Astrocyte of the cerebellum (primary cell): Measurements from ENCODE around the gene MAT2B.
"Not testable (repeated sequence)": the region's sequence is repeated elsewhere in the genome, so short reads cannot be mapped to it uniquely, and the experiment has no call there.

Source experiments
- DNase-seq: peaks from one replicate; pipeline ENCODE4 v3.0.0-alpha.2; 2011; ENCODE audit warnings: low read depth
- H3K4me3 ChIP-seq: 2 replicates; pipeline ENCODE4 v1.5.1; 2011; ENCODE audit warnings: mild to moderate bottlenecking, low read depth, low read length, moderate library complexity
- in situ Hi-C: cut with HindIII; loops from 2 replicates; pipeline ENCODE4 v1.10.0; 2017; ENCODE audit warnings: low sequenced_read_pairs
- TF ChIP-seq, protein P1 (sequence below): IDR thresholded peaks from 2 replicates; pipeline ENCODE4 v1.5.1; 2012; ENCODE audit warnings: low read length, low read depth, moderate library complexity, mild to moderate bottlenecking; ENCODE audit errors: missing control alignments

The MAT2B gene

DNA sequence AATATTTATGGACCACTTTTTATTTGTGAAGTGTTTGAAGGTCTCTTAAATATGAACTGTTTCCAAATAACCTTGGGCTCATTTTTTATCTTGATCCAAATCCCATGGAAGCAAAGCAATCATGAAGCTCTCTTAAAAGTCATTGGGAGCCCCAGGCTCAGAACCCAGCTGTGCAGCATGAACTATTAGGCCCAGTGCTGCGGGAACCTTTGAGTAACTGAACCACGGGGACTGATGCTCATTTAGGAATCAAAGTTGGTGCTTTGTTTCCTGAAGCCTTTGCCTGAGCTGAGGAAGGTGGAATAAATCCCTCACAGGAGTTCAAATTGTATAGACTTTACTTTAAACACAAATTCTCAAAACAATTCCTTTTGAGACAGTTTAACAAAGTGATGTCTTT lies 27.8 kb downstream of the MAT2B start:
- in situ Hi-C loops: no loop called here
- no peak overlapping the region for H3K4me3 ChIP-seq
- TF ChIP-seq, protein P1, sequence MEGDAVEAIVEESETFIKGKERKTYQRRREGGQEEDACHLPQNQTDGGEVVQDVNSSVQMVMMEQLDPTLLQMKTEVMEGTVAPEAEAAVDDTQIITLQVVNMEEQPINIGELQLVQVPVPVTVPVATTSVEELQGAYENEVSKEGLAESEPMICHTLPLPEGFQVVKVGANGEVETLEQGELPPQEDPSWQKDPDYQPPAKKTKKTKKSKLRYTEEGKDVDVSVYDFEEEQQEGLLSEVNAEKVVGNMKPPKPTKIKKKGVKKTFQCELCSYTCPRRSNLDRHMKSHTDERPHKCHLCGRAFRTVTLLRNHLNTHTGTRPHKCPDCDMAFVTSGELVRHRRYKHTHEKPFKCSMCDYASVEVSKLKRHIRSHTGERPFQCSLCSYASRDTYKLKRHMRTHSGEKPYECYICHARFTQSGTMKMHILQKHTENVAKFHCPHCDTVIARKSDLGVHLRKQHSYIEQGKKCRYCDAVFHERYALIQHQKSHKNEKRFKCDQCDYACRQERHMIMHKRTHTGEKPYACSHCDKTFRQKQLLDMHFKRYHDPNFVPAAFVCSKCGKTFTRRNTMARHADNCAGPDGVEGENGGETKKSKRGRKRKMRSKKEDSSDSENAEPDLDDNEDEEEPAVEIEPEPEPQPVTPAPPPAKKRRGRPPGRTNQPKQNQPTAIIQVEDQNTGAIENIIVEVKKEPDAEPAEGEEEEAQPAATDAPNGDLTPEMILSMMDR: no peak
- DNase-seq: no peak

DNA sequence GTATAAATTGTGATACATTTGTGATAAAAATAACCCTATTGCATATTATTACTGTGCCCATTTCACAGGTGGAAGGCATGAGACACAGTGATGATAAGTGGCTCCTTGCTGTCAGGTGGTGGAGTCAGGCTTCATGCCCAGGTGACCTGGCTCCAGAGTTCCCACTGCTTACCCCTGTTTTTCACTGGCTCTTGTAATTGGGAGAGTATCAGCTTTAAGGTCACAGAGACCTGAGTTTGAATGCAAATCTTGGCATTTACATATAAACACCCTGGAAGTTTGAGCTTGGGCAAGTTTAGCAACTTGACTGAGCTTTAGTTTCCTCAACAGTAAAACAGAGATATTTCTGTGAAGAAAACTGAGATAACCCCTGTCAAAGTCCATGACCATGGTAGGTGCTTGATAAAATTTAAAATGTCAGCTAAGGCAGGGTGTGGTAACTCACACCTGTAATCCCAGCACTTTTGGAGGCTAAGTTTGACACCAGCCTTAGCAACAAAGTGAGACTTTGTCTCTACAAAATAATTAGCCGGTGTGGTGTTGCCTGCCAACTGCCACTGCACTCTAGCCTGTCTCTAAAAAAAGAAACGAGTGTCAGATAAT lies 29.2 kb downstream of the MAT2B start:
- DNase-seq: no peak
- no peak overlapping the region for H3K4me3 ChIP-seq
- in situ Hi-C loops: no loop called here
- TF ChIP-seq, protein P1: no peak

DNA sequence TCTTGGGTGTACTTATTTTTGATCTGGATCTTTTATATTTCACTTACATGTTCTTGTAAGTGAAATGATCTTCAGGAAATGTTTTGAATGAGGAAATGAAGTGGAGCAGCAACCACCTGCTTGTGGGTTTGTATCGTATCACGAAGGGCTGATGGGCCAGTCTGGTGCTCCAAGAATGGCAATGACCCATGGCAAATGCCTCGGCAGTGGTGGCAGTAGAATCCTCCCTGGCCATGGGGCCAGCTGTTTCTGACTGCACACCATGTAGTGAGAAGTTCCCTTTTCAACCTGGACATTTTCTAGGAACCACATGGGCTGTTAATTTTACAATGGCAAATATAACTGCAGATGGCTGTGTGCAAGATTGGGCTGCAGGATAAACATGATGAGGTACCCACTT lies 29.9 kb downstream of the MAT2B start:
- TF ChIP-seq, protein P1: no peak
- H3K4me3 ChIP-seq: no peak overlapping the region
- in situ Hi-C loops: no loop called here
- DNase-seq: no peak

DNA sequence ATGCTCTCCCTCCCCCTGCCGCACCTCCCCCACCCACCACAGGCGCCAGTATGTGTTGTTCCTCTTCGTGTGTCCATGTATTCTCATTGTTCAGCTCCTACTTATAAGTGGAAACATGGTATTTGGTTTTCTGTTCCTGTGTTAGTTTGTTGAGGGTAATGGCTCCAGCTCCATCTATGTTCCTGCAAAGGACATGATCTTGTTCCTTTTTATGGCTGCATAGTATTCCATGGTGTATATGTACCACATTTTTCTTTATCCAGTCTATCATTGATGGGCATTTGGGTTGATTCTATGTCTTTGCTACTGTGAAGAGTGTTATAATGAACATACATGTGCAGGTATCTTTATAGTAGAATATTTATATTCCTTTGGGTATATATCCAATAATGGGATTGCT lies 31.0 kb downstream of the MAT2B start:
- DNase-seq, H3K4me3 ChIP-seq, in situ Hi-C loops: not testable (repeated sequence)

DNA sequence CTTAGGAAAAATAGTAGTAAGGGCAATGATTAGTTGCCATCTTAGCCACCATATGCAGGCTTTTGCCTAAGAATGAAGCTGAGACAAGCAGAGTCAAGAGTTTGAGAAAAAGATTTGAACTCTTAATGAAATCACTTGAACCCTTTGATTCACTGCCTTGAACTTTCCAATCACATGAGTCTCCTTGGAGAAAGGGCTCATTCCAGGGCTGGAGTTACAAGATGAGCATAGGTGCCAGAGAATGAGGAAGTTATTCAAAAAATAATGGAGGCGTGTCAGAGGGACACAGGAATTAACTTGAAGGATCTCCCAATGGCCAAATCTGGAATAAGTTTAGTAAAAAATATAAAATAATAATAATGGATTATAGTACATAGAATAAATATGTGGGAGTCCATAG lies 35.3 kb downstream of the MAT2B start:
- in situ Hi-C loops: no loop called here
- TF ChIP-seq, protein P1: no peak
- no peak for DNase-seq
- no peak overlapping the region for H3K4me3 ChIP-seq

DNA sequence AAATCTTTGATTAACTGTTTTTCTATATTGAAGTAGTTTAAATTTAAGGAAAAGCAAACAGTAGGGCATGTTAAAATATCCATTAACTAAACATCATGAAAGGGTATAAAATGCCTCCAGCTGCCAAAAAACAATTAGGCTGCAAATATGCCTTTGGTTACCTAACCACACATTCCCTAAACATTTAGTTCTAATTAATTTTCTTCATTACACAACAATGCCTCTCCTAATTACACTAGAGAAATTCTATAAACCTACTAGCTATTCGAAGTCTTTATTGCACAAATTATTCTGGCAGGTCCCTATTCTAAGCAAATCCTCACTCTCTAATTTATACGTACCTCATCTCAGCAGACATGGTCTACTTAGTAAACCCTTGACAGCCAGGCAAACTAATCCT lies 37.4 kb downstream of the MAT2B start:
- no peak for DNase-seq
- no peak overlapping the region for H3K4me3 ChIP-seq
- in situ Hi-C loops: no loop called here
- TF ChIP-seq, protein P1: no peak

DNA sequence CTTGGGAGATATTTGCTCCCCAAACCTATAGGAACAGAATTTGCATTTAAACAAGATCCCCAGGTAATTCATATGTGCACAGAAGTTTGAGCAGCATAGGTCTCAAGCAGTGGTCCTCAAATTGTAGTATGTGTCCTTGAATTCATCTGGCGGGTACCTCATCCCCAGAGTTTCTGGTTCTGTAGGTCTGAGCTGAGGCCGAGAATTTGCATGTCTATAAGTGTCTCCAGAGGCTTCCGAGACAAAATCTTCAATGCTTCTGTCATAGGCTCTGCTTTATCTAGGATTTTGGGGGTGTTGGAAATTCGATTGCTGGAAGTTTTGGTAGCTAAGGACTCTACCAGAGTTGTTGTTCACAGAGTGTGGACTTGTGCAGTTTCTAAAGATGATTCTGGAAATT lies 38.6 kb downstream of the MAT2B start:
- DNase-seq: no peak
- in situ Hi-C loops: no loop called here
- TF ChIP-seq, protein P1: no peak
- no peak overlapping the region for H3K4me3 ChIP-seq
